Upper lobe of left lung (tissue), 4 donors: Measurements from ENCODE around the gene PDZD2.
A peak's percentile ranks its signal among the peaks of the same experiment; 100 is the strongest.

Experiments
- POLR2A ChIP-seq, 4 donors: fragments of 450-650 bp; IDR thresholded peaks; one replicate each; pipeline ENCODE4 v1.5.1; 2016 to 2017; ENCODE audit warnings: antibody characterized with exemption in 4 of 4, mild to moderate bottlenecking in 2 of 4
- POLR2AphosphoS5 ChIP-seq, 2 donors: sonication (generic); formaldehyde crosslinking; IDR thresholded peaks; one replicate each; pipeline ENCODE4 v1.5.1; 2017; ENCODE audit warnings: antibody characterized with exemption in 2 of 2
- TF ChIP-seq, protein P1 (sequence below), 6 experiments: fragments of 450-650 bp in 4 of 6; fragments of 200-600 bp in 2 of 6; sonication (generic) in 2 of 6; IDR thresholded peaks; one replicate each; pipeline ENCODE4 v1.5.1; 2016 to 2019; ENCODE audit warnings: antibody characterized with exemption in 6 of 6

DNA sequence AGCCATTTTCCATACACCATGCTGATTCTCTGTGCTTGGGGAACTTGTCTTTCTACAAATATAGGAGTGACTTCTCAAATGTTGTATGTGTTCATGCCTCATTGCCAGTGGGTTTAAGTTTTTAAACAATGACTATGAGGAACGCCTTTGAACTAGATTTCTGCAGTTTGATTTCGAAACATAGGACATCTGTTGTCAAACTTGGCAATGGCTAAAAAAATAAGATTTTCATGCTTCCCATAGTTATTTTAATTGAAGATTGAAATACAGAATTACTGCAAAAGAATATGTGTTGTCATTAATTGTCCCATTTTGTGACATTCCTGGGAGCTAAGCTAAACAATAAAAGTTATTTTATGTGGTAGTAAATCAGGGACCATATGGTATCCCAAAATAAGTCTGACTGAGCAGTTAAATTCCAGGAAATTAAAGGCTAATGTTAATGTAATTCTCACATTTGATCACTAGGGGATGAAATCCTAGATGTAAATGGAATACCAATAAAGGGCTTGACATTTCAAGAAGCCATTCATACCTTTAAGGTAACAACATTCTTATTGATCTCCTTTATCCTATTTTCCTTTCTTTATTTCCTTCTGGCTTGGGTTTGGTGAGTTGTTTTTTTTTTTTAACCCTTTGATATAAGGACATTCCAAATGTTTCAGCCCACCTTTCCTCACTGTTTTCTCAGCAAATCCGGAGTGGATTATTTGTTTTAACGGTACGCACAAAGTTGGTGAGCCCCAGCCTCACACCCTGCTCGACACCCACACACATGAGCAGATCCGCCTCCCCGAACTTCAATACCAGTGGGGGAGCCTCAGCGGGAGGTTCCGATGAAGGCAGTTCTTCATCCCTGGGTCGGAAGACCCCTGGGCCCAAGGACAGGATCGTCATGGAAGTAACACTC lies 418.5 kb downstream of the PDZD2 start:
- TF ChIP-seq, protein P1, sequence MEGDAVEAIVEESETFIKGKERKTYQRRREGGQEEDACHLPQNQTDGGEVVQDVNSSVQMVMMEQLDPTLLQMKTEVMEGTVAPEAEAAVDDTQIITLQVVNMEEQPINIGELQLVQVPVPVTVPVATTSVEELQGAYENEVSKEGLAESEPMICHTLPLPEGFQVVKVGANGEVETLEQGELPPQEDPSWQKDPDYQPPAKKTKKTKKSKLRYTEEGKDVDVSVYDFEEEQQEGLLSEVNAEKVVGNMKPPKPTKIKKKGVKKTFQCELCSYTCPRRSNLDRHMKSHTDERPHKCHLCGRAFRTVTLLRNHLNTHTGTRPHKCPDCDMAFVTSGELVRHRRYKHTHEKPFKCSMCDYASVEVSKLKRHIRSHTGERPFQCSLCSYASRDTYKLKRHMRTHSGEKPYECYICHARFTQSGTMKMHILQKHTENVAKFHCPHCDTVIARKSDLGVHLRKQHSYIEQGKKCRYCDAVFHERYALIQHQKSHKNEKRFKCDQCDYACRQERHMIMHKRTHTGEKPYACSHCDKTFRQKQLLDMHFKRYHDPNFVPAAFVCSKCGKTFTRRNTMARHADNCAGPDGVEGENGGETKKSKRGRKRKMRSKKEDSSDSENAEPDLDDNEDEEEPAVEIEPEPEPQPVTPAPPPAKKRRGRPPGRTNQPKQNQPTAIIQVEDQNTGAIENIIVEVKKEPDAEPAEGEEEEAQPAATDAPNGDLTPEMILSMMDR (IDR thresholded peaks at IDR 0.05), result peak in 2 of 6 experiments; percentile 12 to 24
- TF ChIP-seq POLR2AphosphoS5 (IDR thresholded peaks at IDR 0.05) (no peak), POLR2A (IDR thresholded peaks at IDR 0.05) (no peak)
